Measurements from ENCODE around the gene OR5A1.

GRCh38 chr11:59448484-59448883 is 12.2 kb downstream of the OR5A1 start:
- TF ChIP-seq, protein P1, sequence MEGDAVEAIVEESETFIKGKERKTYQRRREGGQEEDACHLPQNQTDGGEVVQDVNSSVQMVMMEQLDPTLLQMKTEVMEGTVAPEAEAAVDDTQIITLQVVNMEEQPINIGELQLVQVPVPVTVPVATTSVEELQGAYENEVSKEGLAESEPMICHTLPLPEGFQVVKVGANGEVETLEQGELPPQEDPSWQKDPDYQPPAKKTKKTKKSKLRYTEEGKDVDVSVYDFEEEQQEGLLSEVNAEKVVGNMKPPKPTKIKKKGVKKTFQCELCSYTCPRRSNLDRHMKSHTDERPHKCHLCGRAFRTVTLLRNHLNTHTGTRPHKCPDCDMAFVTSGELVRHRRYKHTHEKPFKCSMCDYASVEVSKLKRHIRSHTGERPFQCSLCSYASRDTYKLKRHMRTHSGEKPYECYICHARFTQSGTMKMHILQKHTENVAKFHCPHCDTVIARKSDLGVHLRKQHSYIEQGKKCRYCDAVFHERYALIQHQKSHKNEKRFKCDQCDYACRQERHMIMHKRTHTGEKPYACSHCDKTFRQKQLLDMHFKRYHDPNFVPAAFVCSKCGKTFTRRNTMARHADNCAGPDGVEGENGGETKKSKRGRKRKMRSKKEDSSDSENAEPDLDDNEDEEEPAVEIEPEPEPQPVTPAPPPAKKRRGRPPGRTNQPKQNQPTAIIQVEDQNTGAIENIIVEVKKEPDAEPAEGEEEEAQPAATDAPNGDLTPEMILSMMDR (IDR thresholded peaks at IDR 0.05; ENCODE audit: low read depth, low read length): no peak
- TF ChIP-seq MAX (IDR thresholded peaks at IDR 0.05; ENCODE audit: low read depth, low read length): no peak
- no peak for TF ChIP-seq MYC (IDR thresholded peaks at IDR 0.05; ENCODE audit: low read depth, low read length)
- no peak for TF ChIP-seq POLR2A (IDR thresholded peaks at IDR 0.05; ENCODE audit: extremely low read depth, insufficient read length)
